CD4-positive, alpha-beta T cell treated with Interferon gamma for 1 hour (primary cell): Measurements from ENCODE around the gene SLC9A8.

Experiments used
- DNase-seq: peaks from one replicate; pipeline ENCODE4 v3.0.0-alpha.2; 2020

The SLC9A8 gene

GRCh38 chr20:49899541-49900383, 87.1 kb downstream of the SLC9A8 start:
- DNase-seq, result no peak

- no peak for DNase-seq
Observed at GRCh38 chr20:49901588-49901987, 89.0 kb downstream of the SLC9A8 start.

GRCh38 chr20:49904440-49905214, 92.0 kb downstream of the SLC9A8 start:
- no peak for DNase-seq

- no peak for DNase-seq
Observed at GRCh38 chr20:49905415-49906091, 92.9 kb downstream of the SLC9A8 start.

- no peak for DNase-seq
Observed at GRCh38 chr20:49906101-49906604, 93.5 kb downstream of the SLC9A8 start.

GRCh38 chr20:49906615-49907154, 94.1 kb downstream of the SLC9A8 start:
- DNase-seq, result no peak

GRCh38 chr20:49907405-49908257, 95.0 kb downstream of the SLC9A8 start:
- DNase-seq, result no peak

GRCh38 chr20:49908258-49908565, 95.6 kb downstream of the SLC9A8 start:
- DNase-seq, result no peak

GRCh38 chr20:49909499-49910339, 97.1 kb downstream of the SLC9A8 start:
- no peak for DNase-seq

GRCh38 chr20:49910340-49910706, 97.7 kb downstream of the SLC9A8 start:
- DNase-seq, result no peak

GRCh38 chr20:49913399-49914047, 100.9 kb downstream of the SLC9A8 start:
- DNase-seq, result no peak

GRCh38 chr20:49914310-49915117, 101.9 kb downstream of the SLC9A8 start:
- DNase-seq, result no peak

GRCh38 chr20:49915118-49915379, 102.4 kb downstream of the SLC9A8 start:
- no peak for DNase-seq

GRCh38 chr20:49915380-49916145, 102.9 kb downstream of the SLC9A8 start, which contains the start of gene SPATA2:
Gene SPATA2 (minus strand): TSS chr20:49915529. CDS start chr20:49908490, 7,039 bp downstream.
- peak; percentile 94 for DNase-seq

- no peak for DNase-seq
Observed at GRCh38 chr20:49916146-49917002, 103.7 kb downstream of the SLC9A8 start.

GRCh38 chr20:49918446-49918845, 105.8 kb downstream of the SLC9A8 start:
- no peak for DNase-seq

- DNase-seq, result no peak
Observed at GRCh38 chr20:49919009-49919408, 106.4 kb downstream of the SLC9A8 start.

- no peak for DNase-seq
Observed at GRCh38 chr20:49919461-49919860, 106.8 kb downstream of the SLC9A8 start.
